ENCODE measurements around the gene MYBPC3.

Gene MYBPC3

DNA sequence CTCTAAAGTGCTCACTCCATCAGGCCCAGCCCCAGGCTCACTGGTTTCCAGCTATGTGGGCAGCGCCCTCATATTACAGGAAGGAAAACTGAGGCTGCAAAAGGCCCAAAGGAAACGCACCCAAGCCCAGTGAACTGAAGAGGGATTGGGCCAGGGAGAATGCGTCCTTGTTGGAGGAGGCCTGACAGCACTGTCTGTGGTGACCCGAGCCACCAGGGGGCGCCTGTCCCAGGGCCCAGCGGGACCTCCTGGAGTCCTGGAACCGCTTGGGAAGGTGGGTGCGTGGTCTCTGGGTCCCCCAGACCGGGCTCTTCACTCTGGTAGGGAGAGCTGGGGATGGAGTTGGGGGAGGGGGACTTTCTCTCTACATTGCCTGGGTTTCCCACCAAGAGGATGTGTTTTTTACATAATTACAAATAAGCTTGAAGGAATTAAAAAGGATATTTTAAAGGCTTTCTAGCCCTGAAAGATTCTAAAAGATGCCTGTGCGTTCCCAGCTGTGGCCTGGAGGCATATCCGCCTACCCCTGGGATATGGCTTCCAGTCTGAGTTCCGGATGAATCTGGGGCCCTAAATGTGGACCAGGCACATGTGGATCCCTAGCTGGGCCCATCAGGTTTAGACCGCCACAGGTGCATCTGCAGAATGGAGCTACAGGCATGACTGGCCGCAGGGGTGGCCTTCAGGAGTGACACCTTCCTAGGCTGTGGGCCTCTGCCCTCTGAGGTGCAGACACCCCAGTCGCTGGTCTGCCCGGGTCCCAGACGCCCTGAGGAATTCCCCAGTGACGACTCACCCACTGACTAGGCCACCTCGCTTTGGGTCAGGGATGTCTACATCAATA is 21.6 kb upstream of the MYBPC3 start:
- Histone ChIP-seq H3K36me3 (ENCODE audit: insufficient read depth, low read length) (no peaks in the 10 kb centered on the region), H3K9ac (ENCODE audit: insufficient read length) (no peak overlapping the region), H3K4me3 (no peak overlapping the region), H3K9me3 (ENCODE audit: low read depth, low read length) (no peaks in the 10 kb centered on the region), H3K27ac (no peak overlapping the region)
- DNase-seq (ENCODE audit: low read depth, low spot score): peak; percentile 5
- TF ChIP-seq FOXP2 (optimal IDR thresholded peaks at IDR 0.05; ENCODE audit: control extremely low read depth, extremely low read length, insufficient read depth) (no peak), EZH2 (IDR thresholded peaks at IDR 0.05) (no peak), POLR2AphosphoS5 (IDR thresholded peaks at IDR 0.05; ENCODE audit: borderline replicate concordance, low read depth, low read length) (no peak)

DNA sequence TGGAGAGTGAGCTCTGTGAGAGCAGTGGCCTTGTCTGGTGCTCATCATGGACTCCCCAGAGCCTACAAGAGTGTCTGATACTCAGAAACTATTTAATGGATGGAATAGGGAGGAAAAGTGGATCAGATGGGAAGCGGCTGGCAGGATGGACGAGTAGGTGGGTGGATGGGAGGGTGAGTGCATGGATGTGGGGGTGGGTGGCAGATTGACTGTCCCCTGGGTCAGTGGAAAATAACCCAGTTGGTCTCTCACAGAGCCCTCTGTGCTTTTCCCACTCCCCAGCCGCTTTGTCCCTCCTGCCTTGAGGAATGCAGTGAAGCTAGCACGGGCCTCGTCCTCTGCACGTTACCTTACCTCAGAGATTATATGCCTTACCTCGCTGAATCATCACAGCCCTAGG is 19.9 kb upstream of the MYBPC3 start:
- Histone ChIP-seq H3K36me3 (ENCODE audit: insufficient read depth, low read length) (no peaks in the 10 kb centered on the region), H3K4me3 (no peak overlapping the region), H3K9ac (ENCODE audit: insufficient read length) (no peak overlapping the region), H3K27ac (no peak overlapping the region), H3K9me3 (ENCODE audit: low read depth, low read length) (no peaks in the 10 kb centered on the region)
- no peak for TF ChIP-seq FOXP2 (optimal IDR thresholded peaks at IDR 0.05; ENCODE audit: control extremely low read depth, extremely low read length, insufficient read depth)
- DNase-seq (ENCODE audit: low read depth, low spot score): no peak

DNA sequence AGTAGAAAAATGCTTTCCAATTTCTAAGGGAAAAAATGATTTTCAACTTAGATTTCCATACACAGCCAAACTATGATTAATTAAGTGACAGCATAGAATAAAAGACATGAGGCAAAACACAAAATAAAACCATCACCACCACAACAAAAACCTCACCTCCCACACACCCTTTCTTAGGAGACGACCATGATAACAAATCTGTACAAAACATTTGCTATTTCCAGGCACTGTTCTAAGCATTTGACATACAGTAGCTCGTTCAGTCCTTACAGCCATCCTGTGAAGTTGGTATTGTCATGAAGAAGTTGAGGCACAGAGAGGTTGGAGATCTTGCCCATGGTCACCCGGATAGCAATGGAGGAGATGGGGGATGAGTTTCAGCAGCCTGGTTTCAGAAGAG is 17.2 kb upstream of the MYBPC3 start:
- Histone ChIP-seq H3K4me3 (no peak overlapping the region), H3K36me3 (ENCODE audit: insufficient read depth, low read length) (no peaks in the 10 kb centered on the region), H3K9ac (ENCODE audit: insufficient read length) (peak overlapping the region; percentile 45), H3K27ac (no peak overlapping the region), H3K9me3 (ENCODE audit: low read depth, low read length) (no peaks in the 10 kb centered on the region)
- TF ChIP-seq POLR2AphosphoS5 (IDR thresholded peaks at IDR 0.05; ENCODE audit: borderline replicate concordance, low read depth, low read length) (no peak), EZH2 (IDR thresholded peaks at IDR 0.05) (no peak), FOXP2 (optimal IDR thresholded peaks at IDR 0.05; ENCODE audit: control extremely low read depth, extremely low read length, insufficient read depth) (no peak)
- DNase-seq (ENCODE audit: low read depth, low spot score): no peak

DNA sequence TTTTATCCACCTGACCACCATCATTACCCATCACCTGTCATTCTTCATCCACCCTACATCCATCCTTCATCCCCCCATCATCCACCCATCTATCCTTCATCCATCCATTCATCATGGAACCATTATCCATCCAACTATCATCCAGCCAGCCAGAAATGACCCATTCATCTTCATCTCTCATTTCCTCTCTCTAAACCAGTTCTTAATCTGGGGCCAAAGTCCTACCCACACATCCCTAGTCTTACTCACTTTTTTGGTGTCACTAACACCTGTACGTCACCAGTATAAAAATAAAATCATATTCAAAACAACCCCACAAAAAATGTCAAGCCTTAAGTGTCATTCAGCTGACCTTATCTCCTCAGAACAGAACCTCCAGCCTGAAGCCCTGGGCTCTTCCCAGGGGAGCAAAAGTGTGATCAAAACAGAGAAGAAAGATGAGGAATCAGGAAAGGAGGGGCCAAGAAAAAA is 13.6 kb upstream of the MYBPC3 start:
- H3K9ac ChIP-seq (ENCODE audit: insufficient read length): no peak overlapping the region
- H3K4me3 ChIP-seq: no peak overlapping the region
- DNase-seq (ENCODE audit: low read depth, low spot score): no peak
- H3K27ac ChIP-seq: no peak overlapping the region
- H3K9me3 ChIP-seq (ENCODE audit: low read depth, low read length): no peaks in the 10 kb centered on the region
- H3K36me3 ChIP-seq (ENCODE audit: insufficient read depth, low read length): no peaks in the 10 kb centered on the region
- TF ChIP-seq FOXP2 (optimal IDR thresholded peaks at IDR 0.05; ENCODE audit: control extremely low read depth, extremely low read length, insufficient read depth) (no peak), EZH2 (IDR thresholded peaks at IDR 0.05) (no peak), POLR2AphosphoS5 (IDR thresholded peaks at IDR 0.05; ENCODE audit: borderline replicate concordance, low read depth, low read length) (no peak)

DNA sequence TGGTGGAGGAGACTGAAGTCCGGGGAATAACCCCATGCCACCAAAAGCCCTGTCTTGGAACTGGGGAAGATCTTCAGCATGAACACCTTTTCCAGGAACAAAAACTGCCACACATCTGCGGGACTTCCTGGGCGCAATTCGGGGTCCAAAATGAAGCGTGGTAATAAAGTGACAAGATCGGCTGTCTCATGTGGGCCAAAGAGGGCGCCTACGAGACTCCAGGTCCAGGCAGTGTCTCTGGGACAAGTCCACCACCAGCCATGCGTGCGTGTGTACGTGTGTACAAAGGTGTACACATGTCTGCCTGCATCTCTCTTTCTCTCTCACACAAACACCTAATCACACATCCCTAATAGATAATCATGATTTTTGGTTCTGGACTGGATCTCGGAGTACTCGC is 8.9 kb upstream of the MYBPC3 start:
- Histone ChIP-seq H3K9ac (ENCODE audit: insufficient read length) (no peak overlapping the region), H3K4me3 (no peak overlapping the region), H3K27ac (no peak overlapping the region), H3K9me3 (ENCODE audit: low read depth, low read length) (no peaks in the 10 kb centered on the region), H3K36me3 (ENCODE audit: insufficient read depth, low read length) (no peaks in the 10 kb centered on the region)
- no peak for DNase-seq (ENCODE audit: low read depth, low spot score)
- TF ChIP-seq POLR2AphosphoS5 (IDR thresholded peaks at IDR 0.05; ENCODE audit: borderline replicate concordance, low read depth, low read length) (no peak), FOXP2 (optimal IDR thresholded peaks at IDR 0.05; ENCODE audit: control extremely low read depth, extremely low read length, insufficient read depth) (no peak), EZH2 (IDR thresholded peaks at IDR 0.05) (no peak)

DNA sequence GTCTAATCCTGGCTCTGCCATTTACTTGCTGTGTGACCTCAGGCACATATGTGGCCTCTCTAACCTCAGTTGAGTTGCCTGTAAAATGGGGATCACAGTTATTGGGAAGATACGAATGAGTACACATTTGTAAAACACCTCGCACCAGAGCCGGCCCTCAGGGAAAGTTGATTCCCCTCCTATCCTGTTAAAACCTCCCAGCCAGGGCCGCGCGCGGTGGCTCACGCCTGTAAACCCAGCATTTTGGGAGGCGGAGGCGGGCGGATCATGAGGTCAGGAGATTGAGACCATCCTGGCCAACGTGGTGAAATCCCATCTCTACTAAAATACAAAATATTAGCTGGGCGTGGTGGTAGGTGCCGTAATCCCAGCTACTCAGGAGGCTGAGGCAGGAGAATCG is 7.8 kb upstream of the MYBPC3 start:
- no peak for DNase-seq (ENCODE audit: low read depth, low spot score)
- TF ChIP-seq EZH2 (IDR thresholded peaks at IDR 0.05) (no peak), POLR2AphosphoS5 (IDR thresholded peaks at IDR 0.05; ENCODE audit: borderline replicate concordance, low read depth, low read length) (no peak), FOXP2 (optimal IDR thresholded peaks at IDR 0.05; ENCODE audit: control extremely low read depth, extremely low read length, insufficient read depth) (no peak)
- Histone ChIP-seq H3K27ac (no peak overlapping the region), H3K9me3 (ENCODE audit: low read depth, low read length) (no peaks in the 10 kb centered on the region), H3K36me3 (ENCODE audit: insufficient read depth, low read length) (no peaks in the 10 kb centered on the region), H3K4me3 (no peak overlapping the region), H3K9ac (ENCODE audit: insufficient read length) (no peak overlapping the region)

DNA sequence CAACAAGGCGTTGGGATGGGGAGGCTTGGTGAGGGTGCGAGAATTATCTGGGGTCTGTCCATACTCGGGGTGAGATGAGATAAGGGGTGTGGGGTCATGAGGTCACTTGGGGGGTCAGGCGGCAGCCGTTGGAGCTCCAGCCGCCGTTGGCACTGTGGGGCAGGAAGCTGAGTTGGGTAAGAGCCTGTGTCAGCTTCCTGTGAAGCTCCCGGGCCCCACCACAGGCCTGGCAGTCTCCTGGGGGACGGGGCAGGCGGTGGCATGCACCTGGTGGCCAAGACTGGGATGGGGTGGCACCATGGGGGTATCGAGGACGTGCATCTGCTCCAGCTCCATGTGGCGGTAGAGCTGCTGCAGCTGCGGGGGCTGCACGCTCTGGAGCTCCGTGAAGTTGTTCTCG is 7.1 kb upstream of the MYBPC3 start:
- no peak overlapping the region for H3K27ac ChIP-seq
- H3K36me3 ChIP-seq (ENCODE audit: insufficient read depth, low read length): no peaks in the 10 kb centered on the region
- H3K9ac ChIP-seq (ENCODE audit: insufficient read length): no peak overlapping the region
- H3K4me3 ChIP-seq: no peak overlapping the region
- no peak for TF ChIP-seq EZH2 (IDR thresholded peaks at IDR 0.05)
- no peak for TF ChIP-seq FOXP2 (optimal IDR thresholded peaks at IDR 0.05; ENCODE audit: control extremely low read depth, extremely low read length, insufficient read depth)
- no peak for TF ChIP-seq POLR2AphosphoS5 (IDR thresholded peaks at IDR 0.05; ENCODE audit: borderline replicate concordance, low read depth, low read length)
- H3K9me3 ChIP-seq (ENCODE audit: low read depth, low read length): no peaks in the 10 kb centered on the region
- no peak for DNase-seq (ENCODE audit: low read depth, low spot score)

DNA sequence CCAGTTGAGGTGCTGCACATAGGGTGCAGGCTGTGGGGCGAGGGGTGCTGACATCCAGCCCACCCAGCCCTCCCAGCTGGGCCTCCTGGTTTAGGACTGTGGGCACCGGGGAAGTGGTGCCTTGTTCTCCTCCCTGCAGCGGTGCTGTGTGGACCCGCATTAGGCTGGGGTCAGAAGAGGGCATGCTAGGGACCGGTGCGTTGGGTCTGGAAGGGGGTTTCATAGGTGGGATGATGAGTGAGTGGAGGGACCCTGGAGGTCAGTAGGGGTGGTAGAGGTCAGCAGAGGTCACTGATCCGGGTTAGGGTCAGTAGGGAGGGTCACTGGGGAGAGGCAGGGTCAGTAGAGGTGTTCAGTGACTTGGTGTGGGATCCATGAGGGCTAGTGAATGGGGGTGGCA is 6.7 kb upstream of the MYBPC3 start:
- Histone ChIP-seq H3K9me3 (ENCODE audit: low read depth, low read length) (no peaks in the 10 kb centered on the region), H3K4me3 (no peak overlapping the region), H3K36me3 (ENCODE audit: insufficient read depth, low read length) (no peaks in the 10 kb centered on the region), H3K27ac (no peak overlapping the region), H3K9ac (ENCODE audit: insufficient read length) (no peak overlapping the region)
- no peak for DNase-seq (ENCODE audit: low read depth, low spot score)
- no peak for TF ChIP-seq FOXP2 (optimal IDR thresholded peaks at IDR 0.05; ENCODE audit: control extremely low read depth, extremely low read length, insufficient read depth)
- TF ChIP-seq POLR2AphosphoS5 (IDR thresholded peaks at IDR 0.05; ENCODE audit: borderline replicate concordance, low read depth, low read length): no peak
- no peak for TF ChIP-seq EZH2 (IDR thresholded peaks at IDR 0.05)

DNA sequence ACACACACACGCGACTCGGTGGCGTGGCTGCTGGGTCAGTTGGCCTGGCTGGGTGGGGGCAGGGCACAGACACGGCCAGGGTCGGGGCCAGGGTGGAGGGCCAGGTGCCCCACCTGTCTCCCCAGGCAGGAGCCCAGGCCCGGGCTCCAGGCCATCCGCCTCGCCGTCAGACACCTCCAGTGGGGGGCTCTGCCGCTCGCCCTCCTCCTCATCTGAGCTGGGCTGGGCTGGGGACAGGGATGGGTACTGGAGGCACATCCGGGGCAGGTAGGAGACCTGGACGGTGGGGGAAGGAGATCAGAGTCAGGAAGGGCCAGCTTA is 6.2 kb upstream of the MYBPC3 start:
- Histone ChIP-seq H3K36me3 (ENCODE audit: insufficient read depth, low read length) (no peaks in the 10 kb centered on the region), H3K4me3 (no peak overlapping the region), H3K9ac (ENCODE audit: insufficient read length) (no peak overlapping the region), H3K27ac (no peak overlapping the region), H3K9me3 (ENCODE audit: low read depth, low read length) (no peaks in the 10 kb centered on the region)
- DNase-seq (ENCODE audit: low read depth, low spot score): no peak
- TF ChIP-seq EZH2 (IDR thresholded peaks at IDR 0.05) (no peak), FOXP2 (optimal IDR thresholded peaks at IDR 0.05; ENCODE audit: control extremely low read depth, extremely low read length, insufficient read depth) (no peak)
